A172 (cell line): ENCODE results near the gene DEK. TPM values are rescaled to one million over a fixed set of nuclear protein-coding genes. Genes with fewer than 3 reads are reported as not detected.
"Not testable (repeated sequence)": the region's sequence is repeated elsewhere in the genome, so short reads cannot be mapped to it uniquely, and the experiment has no call there.

Source experiments
- DNase-seq: peaks from one replicate; pipeline ENCODE4 v3.0.0-alpha.2; 2015; ENCODE audit warnings: low spot score
- total RNA-seq: library from RNA; depleted of rRNA; stranded (reverse); fragments of >200 nt; shearing (Covaris generic); gene quantifications from 2 replicates; pipeline ENCODE4 v1.2.3, GENCODE V29; 2014; rRNA removed

The DEK gene, protein sequence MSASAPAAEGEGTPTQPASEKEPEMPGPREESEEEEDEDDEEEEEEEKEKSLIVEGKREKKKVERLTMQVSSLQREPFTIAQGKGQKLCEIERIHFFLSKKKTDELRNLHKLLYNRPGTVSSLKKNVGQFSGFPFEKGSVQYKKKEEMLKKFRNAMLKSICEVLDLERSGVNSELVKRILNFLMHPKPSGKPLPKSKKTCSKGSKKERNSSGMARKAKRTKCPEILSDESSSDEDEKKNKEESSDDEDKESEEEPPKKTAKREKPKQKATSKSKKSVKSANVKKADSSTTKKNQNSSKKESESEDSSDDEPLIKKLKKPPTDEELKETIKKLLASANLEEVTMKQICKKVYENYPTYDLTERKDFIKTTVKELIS
- total RNA-seq: 193 and 213 TPM in 2 replicates

DNA sequence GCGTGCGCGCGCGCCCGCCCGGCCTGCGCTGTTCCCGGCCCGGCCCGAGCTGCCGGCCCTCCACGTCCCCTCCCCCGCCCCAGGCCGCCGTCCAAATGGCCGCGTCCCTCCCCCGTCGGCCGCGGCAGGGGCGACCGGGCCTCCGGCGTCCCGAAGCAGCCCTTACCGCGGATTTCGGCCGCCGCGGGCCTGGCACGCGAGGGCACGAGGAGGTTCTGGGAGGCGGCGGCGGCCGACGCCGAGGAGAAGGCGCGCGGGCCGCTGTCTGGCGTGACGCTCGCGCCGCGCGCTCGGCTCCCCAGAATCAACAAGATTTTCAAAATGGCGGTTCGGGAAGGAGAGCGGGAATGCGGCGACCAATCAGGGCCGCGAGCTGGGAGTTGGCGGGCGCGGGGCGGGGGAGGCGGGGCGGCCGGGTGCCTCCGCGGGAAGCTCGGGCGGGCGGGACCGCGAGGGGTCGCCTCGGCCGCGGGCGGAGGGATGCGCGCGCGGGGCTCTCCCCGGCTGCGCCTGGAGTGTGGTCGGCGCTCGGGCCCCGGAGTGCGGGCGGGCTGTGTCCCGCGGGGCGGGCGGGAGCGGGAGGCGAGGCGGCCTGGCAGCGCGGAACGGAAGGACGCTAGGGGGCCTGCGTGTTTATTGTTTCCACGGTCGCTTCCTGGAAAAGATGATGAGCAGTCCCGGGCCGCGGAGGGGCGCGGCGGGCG, at the start of gene DEK:
Gene DEK, minus strand, starts transcription at position 312 of the 704 bp plus-strand sequence. CDS start 543 bp downstream, outside the sequence.
- DNase-seq: peak; percentile 51

DNA sequence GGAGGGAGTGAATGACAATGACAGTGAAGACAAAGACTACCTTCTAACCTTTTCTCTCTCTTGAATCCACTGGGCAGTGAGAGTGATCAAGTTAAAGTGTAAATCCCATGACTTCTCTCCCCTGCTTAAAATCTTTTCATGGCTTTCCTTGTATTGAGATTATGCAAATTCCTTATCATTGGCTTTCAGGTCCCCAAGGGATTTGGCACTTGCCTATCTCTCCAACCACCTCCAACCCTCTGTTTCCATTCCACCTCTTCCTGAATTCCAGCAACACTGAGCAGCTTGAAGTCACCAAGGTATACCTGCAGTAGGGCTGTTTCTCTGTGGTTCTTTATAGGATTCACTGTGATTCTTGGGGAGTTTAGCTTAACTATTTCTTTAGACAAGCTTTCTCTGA, 48.0 kb upstream of the DEK start:
- DNase-seq: no peak

DNA sequence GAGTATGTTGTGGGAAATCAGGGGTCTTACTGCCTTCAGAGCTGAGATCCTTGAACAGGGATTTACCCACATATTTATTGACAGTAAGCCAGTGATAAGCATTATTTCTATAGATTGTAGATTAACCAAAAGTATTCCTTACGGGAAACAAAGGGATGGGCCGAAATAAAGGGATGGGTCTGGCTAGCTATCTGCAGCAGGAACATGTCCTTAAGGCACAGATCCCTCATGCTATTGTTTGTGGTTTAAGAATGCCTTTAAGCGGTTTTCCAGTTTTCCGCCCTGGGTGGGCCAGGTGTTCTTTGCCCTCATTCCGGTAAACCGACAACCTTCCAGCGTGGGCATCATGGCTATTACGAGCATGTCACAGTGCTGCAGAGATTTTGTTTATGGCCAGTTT, 45.7 kb upstream of the DEK start:
- not testable (repeated sequence) for DNase-seq

GRCh38 chr6:18309046-18309445, 44.7 kb upstream of the DEK start:
- no peak for DNase-seq

- no peak for DNase-seq
Measured at GRCh38 chr6:18308070-18308735, 43.9 kb upstream of the DEK start.

- DNase-seq: peak; percentile 79
Measured at GRCh38 chr6:18306977-18307376, 42.6 kb upstream of the DEK start.

DNA sequence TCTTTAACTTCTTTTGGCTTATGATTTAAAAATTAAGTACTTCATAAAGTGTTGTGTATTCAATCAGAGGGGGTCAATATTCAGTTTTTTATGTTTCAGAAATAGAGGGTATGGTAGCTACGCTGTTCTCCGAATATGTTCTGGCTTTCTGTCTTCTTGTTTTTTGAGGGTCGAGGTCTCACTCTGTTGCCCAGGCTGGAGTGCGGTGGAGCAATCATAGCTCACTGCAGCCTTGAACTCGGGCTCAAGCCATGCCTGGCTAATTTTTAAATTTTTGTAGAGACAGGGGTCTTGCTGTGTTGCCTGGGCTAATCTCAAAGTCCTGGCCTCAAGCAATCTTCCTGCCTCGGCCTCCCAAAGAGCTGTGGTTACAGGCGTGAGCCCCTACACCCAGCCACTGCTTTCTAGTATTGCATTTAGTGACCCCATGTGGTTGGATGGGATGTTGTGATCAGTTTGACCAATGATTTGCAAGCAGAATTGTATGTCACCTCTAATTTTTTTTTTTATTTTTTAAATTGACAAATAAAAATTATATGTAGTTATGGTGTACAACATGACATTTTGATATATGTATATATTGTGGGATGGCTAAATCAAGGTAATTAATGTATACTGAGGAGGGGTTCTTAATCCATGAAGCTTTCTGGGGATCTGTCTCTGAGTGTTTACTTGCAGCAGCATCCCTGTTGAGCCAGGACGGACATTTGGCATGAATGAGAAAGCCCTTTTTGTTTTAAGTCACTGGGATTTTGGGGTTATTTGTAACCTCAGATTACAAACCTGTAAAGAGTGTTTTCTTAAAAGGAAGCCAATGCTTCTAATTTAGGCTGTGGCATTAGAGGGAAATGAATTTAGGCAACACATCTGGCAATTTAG, 38.5 kb upstream of the DEK start:
- DNase-seq: no peak

GRCh38 chr6:18293076-18293904, 29.0 kb upstream of the DEK start:
- DNase-seq: peak; percentile 61

GRCh38 chr6:18289283-18289682, 25.0 kb upstream of the DEK start:
- no peak for DNase-seq

GRCh38 chr6:18284261-18284660, 19.9 kb upstream of the DEK start:
- no peak for DNase-seq

DNA sequence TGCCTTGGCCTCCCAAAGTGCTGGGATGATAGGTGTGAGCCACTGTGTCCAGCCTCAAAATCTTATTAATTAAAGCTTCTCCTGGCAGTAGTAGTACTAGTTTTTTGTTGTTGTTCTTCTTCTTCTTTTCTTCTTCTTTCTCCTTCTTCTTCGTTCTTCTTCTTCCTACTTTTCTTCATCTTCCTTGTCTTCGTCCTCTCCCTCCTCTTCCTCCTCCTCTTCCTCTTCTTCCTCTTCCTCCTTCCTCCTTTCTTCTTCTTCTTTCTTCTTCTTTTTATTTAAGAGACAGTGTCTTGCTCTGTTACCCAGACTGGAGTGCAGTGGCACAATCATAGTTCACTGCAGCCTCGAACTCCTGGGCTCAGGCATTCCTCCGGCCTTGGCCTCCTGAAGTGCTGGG, 17.2 kb upstream of the DEK start:
- DNase-seq: no peak

DNA sequence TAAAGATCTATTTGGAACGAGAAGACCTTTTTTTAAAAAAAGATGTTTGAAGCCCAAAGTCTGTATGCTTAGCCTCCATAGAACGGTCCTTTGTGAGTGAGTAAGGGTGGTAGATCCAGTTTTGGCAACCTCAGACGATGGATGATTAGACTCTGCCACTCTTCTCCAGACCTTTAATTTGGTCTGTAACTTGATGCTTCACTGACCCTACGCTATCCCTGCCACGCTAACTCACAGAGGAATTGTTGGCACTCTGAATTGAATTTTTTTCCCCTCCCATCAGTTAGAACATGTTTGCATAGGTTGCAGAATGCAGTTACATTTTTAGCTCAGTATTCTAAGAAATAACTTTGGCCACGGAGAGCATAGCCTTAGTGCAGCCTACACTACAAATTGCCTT, 15.8 kb upstream of the DEK start:
- no peak for DNase-seq

DNA sequence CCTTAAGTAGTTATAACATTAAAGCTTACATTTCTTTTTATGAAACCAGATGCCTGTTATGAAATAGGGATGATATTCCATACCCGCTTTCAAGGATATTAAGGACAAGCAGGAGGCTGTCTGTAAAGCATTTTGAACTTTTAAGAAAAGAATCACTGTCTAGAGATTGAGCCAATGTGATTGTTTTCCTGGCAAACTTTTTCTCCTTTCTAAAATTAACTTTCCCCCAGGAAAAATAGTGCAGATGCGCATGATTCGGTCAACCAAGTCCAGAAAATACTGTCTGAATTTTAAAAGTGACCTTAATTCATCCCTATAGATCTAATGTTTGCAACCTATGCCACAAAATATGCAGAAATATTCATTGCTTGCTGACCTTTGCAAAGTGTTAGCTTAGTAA, 15.1 kb upstream of the DEK start:
- no peak for DNase-seq

- DNase-seq: no peak
Measured at GRCh38 chr6:18277237-18278006, 13.1 kb upstream of the DEK start.

- DNase-seq: no peak
Measured at GRCh38 chr6:18276610-18277236, 12.4 kb upstream of the DEK start.

- no peak for DNase-seq
Measured at GRCh38 chr6:18270216-18270615, 5.9 kb upstream of the DEK start.

GRCh38 chr6:18269717-18270116, 5.4 kb upstream of the DEK start:
- DNase-seq: no peak

DNA sequence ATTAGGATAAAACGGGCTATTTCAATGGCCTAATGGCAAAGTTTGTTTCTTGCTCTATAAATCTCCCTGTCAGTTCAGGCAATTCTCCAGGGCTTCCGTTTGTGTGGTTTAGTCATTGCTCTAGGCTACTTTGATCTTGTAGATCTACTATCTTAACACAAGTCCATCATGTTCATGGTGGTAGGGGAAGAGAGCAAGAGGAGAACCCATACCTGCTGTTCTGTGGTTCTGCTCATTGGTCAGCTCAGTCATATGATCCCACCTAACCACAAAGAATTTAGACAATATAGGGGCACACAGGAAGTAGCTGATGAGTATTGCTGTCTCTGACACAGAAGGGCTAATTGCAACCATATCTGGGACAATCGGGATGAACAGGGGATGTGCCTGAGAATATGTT, 4.9 kb upstream of the DEK start:
- DNase-seq: peak; percentile 84

DNA sequence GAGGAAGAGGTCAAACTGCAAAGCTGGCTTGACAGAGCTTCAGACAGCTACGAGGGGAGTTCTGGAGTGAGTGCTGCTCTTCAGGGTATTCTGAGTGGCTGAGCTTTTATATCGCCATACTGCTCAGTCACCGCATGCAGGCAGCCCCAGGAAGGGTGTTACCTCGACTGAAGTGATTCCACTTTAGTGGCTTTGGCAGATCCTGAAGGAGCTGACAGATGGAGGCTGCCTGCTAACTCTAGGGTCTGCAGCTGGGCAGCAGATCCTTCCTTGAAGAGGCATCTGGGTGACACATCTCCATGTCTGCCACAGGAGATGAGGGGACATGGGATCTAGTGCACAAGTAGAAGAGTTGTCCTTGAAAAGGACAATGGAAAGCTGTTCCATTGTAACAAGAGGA, 3.7 kb upstream of the DEK start:
- DNase-seq: no peak

DNA sequence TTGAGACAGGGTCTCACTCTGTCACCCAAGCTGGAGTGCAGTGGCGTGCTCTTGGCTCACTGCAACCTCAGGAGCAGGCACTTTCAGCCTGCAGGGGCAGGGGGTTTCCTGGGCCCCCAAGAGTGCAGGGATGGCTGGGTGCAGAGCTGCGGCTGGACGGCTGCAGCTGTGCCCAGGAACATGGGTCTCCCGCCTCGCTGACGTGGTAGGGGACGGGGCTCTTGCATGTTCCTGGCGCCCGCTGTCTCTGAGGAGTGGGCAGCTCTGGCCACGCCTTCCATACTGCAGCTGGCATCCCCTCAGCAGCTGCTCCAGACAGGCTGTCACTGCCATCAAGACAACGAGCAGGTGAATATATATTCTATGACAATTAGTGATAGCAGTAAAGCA, 2.2 kb upstream of the DEK start:
- no peak for DNase-seq
